ENCODE measurements around the gene PRRX2. TPM values are rescaled to one million over a fixed set of nuclear protein-coding genes. Genes with fewer than 3 reads are reported as not detected.

PRRX2 gene
- total RNA-seq, 4 donors from 2014 or later = 3.6 to 7.3 (median 4.0) TPM

GRCh38 chr9:129713402-129713679 lies 47.9 kb downstream of the PRRX2 start:
- DNase-seq (ENCODE audit: low spot score) (no peak), ATAC-seq (ENCODE audit: low FRiP score) (no peak)
- TF ChIP-seq CTCF (IDR thresholded peaks at IDR 0.05) = no peak

- TF ChIP-seq CTCF (IDR thresholded peaks at IDR 0.05) = no peak
- ATAC-seq (ENCODE audit: low FRiP score) = no peak
- no peak for DNase-seq (ENCODE audit: low spot score)
Observed at GRCh38 chr9:129714511-129715061, 49.1 kb downstream of the PRRX2 start.

- ATAC-seq (ENCODE audit: low FRiP score) = no peak
- TF ChIP-seq CTCF (IDR thresholded peaks at IDR 0.05) = no peak
Observed at GRCh38 chr9:129716091-129716490, 50.6 kb downstream of the PRRX2 start.

GRCh38 chr9:129717991-129718390 lies 52.5 kb downstream of the PRRX2 start:
- no peak for ATAC-seq (ENCODE audit: low FRiP score)
- TF ChIP-seq CTCF (IDR thresholded peaks at IDR 0.05) = no peak
- DNase-seq (ENCODE audit: low spot score) = no peak

More at GRCh38 chr9:129716091-129716490, 50.6 kb downstream of the PRRX2 start:
- DNase-seq (ENCODE audit: low spot score) = no peak

- ATAC-seq (ENCODE audit: low FRiP score) (no peak), DNase-seq (ENCODE audit: low spot score) (no peak)
- no peak for TF ChIP-seq CTCF (IDR thresholded peaks at IDR 0.05)
Observed at GRCh38 chr9:129718647-129719046, 53.2 kb downstream of the PRRX2 start.

GRCh38 chr9:129719135-129719534 lies 53.7 kb downstream of the PRRX2 start:
- TF ChIP-seq CTCF (IDR thresholded peaks at IDR 0.05) = no peak
- DNase-seq (ENCODE audit: low spot score) = no peak
- no peak for ATAC-seq (ENCODE audit: low FRiP score)

GRCh38 chr9:129720181-129720864 lies 54.9 kb downstream of the PRRX2 start:
- DNase-seq (ENCODE audit: low spot score) = no peak
- ATAC-seq (ENCODE audit: low FRiP score) = no peak
- TF ChIP-seq CTCF (IDR thresholded peaks at IDR 0.05) = no peak
